GM12872 (cell line): ENCODE results near the gene TGFBR3.

Experiments used
- TF ChIP-seq, protein P1 (sequence below): IDR thresholded peaks from 3 replicates; pipeline ENCODE4 v1.5.1; 2011; ENCODE audit warnings: low read depth, mild to moderate bottlenecking, low read length, moderate library complexity; ENCODE audit not compliant: insufficient read depth

The TGFBR3 gene

DNA sequence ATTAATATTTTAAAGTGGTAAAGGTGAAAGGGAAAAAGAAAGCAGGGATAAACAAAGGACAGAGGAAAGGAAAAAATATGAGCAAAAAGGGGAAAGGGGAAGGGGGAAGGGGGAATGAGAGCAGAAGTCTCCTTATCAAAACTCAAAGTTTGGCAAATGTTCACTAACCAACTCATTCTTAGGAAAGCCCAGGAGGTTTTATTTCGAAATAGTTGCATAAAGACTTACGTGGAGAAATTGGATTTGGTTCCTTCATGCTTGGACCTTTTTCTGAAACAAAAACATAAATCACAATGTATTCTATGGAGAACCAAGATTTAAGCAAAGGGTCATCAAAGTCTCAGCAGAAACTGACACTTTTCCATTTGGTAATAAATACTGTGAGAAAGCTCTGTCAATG, 188.1 kb downstream of the TGFBR3 start:
- TF ChIP-seq, protein P1, sequence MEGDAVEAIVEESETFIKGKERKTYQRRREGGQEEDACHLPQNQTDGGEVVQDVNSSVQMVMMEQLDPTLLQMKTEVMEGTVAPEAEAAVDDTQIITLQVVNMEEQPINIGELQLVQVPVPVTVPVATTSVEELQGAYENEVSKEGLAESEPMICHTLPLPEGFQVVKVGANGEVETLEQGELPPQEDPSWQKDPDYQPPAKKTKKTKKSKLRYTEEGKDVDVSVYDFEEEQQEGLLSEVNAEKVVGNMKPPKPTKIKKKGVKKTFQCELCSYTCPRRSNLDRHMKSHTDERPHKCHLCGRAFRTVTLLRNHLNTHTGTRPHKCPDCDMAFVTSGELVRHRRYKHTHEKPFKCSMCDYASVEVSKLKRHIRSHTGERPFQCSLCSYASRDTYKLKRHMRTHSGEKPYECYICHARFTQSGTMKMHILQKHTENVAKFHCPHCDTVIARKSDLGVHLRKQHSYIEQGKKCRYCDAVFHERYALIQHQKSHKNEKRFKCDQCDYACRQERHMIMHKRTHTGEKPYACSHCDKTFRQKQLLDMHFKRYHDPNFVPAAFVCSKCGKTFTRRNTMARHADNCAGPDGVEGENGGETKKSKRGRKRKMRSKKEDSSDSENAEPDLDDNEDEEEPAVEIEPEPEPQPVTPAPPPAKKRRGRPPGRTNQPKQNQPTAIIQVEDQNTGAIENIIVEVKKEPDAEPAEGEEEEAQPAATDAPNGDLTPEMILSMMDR = no peak

DNA sequence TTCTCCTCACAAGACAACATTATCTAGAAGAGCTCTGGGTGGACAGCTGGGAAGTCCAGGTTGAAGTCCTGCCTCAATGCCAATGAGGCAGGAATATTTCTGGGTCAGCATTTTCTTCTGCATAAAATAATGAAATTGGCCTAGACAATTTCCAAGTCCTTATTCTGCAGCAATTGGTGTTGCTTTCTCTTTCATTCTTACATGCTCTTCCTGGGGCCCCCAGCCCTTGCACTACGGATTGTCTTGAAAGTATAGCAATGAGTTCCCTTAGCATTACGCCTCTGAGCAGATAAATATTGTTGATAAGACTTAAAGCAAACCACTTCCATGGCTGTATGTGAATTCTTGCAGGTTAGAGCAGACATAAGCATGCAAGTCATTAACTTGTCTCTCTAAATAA, 188.5 kb downstream of the TGFBR3 start:
- TF ChIP-seq, protein P1 = no peak

DNA sequence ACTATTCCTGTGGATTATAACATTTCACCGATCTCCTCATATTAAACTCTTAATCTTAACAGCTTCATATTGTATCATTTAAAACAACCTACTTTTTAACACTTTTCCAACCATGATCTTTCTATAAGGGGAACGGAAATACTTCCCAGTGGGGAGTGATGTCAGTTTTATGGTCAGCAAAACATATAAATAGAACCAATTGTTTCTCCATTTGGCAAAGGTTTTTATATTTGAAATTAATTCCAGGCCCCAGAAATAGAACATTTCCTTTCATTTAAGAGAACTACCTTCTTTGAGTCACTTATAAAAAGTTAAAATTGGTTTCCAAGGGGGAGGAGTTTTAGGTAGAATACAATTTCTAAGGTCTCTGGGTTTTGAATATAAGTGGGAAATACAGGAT, 189.6 kb downstream of the TGFBR3 start:
- TF ChIP-seq, protein P1 = no peak

GRCh38 chr1:91693557-91693956, 192.4 kb downstream of the TGFBR3 start:
- TF ChIP-seq, protein P1 = no peak

GRCh38 chr1:91691525-91691924, 194.4 kb downstream of the TGFBR3 start:
- TF ChIP-seq, protein P1 = no peak

DNA sequence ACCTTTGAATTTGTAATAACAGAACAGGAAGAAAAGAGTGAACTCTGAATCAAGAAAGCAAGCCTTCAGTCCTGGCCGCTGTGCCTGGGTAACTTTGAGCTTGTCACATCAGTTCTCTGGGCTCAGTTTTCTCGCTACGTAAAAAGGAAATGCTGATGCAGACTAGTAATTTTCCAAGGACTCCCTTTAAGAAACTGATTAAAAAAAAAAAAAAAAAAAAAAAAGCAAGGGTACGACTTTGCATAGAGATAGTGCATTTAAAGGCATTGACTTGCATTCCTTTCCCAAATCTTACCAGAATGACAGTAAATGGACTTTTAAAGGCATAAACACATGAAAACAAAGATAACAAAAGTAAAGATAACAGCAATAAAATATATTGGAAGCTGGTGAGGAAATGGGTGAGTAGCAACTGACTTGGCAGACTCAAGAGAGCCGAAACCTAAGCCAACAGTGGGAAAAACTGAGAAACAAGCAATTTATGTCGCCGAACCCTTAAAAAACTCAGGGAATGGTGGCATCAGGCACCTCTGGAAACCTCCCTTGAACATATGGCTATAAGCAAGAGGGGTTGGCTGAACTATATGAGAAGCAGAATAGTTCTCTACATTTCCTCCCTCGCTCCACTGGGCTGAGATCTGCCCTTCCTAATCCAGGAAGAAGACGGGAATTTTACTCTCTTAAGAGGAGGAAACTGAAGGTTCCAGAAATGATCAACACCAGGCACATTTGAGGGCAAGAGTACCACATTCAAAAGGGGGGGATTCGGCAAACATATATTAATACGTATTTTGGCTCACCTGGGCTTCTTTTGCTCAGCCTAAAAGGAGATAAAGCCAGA, 196.1 kb downstream of the TGFBR3 start:
- TF ChIP-seq, protein P1 = no peak

DNA sequence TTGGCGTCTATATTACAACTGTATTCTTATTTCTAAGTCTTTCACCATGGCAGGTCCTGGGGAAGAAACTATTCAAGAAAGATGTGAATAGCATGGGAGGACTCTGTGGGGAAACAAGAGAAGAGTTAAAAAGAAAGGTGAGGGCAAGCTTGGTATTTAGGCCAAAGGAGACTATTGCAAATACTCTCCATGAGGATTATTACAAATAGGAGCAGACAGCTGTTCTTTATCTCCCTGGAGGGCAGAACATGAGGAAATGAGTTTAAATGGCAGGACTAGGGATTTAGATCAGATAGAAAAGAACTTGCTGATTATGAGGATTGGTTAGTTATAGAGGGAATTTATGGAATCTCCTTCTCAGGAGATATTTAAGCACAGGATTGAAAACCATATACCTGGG, 198.5 kb downstream of the TGFBR3 start:
- TF ChIP-seq, protein P1 = no peak
